RPMI8226 (cell line): ENCODE results near the gene SPATA2L.
"Not testable (repeated sequence)": the region's sequence is repeated elsewhere in the genome, so short reads cannot be mapped to it uniquely, and the experiment has no call there.

Source experiments
- DNase-seq: peaks from one replicate; pipeline ENCODE4 v3.0.0-alpha.2; 2015

SPATA2L gene

DNA sequence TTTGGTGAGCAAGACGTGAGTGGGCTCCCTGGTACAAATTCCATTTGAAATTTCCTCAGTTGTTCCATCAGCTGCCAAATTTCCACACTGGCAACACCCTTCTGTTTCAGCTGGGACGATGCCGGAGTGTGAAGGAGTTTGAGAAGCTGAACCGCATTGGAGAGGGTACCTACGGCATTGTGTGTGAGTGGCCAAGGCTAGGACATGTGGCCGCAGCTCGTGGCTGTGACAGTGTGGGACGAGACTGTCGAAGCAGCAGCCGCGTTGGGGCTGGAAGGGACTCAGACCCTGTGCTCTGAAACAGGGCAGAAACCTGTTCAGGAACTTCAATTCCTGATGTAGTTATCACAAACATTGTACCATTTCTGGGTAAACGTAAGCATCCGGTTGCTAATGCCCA is 12.4 kb downstream of the SPATA2L start:
- no peak for DNase-seq

DNA sequence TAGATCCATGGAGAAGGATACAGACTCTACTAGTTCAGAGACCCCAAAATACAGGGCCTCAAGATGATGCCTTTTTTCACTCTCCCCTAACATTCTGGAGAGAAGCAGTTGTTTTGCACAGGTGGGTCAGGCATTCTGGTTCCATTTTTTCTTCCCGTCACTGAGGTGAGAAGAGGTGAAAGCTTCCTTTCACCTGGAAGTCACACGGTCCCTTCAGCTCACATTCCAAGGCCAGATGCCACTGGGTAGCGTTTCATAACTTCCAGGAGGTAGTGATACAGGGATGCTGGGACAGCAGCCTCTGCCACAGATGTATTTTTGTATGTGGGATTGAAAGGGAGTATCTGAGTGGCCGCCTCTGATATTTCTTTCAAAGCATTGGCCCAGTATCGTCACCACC is 13.1 kb downstream of the SPATA2L start:
- DNase-seq, result no peak

DNA sequence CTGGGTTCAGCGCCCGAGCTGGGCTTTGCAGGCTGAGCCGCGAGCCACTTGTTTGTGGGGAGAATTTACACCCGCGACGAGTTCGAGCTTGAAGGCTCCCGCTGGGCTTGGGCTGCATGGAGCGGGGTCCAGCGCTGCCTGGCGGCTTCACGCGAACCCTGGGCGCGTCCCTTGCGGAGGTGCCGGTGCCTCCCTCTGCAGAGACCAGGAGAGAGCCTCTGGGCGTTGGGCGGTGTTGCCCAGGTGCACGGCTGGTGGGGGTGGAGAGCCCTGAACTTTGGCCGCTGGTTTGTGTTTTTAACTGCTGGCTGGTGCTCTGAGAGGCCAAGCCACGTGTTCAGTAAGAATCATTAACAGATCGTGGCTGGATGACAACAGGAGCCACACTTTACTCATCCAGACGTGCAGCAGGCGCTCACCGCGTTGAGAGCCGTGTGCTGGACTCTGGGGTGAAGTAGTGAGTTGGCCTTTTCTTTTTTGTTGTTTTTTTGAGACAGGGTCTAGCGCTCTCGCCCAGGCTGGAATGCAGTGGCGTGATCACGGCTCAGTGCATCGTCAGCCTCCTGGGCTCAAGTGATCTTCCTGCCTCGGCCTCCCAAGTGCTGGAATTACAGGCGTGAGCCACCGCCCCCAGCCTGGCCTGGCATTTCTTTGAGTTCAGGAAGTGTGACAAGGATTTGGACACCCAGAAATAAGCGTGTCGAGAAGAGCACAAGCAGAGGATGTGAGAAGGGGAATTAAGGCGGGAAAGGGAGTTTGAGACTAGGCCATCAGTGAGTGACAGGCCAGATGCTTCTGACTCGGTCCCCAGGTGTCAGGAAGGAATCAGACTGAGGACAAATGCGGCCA is 14.2 kb downstream of the SPATA2L start:
- DNase-seq, result peak; percentile 82

DNA sequence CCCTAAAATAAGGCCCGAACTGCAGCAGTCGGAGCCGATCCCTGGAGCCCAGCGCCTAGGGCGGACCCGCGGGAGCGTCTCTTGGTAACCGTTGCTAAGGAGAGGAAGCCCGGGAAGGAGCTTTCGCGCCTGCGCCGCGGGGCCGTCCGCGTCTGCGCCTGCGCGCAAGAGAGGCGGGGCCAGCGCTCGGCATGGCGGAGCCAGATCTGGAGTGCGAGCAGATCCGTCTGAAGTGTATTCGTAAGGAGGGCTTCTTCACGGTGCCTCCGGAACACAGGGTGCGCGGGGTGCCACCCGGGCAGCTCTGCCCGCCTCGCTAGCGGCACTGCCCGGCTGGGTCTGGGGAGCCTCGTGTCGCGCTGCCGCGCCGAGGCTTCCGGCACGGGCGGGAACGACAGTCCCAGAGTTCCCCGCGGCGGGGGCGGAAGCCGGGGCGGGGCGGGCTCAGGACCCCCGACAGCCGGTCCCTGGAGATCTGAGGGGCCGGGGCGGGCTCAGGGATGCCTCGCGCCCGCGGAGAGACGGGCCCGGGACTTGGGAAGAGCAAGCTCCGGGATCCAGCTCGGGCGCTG is 14.9 kb downstream of the SPATA2L start, which contains the start of gene CDK10:
TSS of gene CDK10 (plus strand) at position 170 of the 572 bp plus-strand sequence. CDS start at position 192, 22 bp downstream.
- peak; percentile 84 for DNase-seq

DNA sequence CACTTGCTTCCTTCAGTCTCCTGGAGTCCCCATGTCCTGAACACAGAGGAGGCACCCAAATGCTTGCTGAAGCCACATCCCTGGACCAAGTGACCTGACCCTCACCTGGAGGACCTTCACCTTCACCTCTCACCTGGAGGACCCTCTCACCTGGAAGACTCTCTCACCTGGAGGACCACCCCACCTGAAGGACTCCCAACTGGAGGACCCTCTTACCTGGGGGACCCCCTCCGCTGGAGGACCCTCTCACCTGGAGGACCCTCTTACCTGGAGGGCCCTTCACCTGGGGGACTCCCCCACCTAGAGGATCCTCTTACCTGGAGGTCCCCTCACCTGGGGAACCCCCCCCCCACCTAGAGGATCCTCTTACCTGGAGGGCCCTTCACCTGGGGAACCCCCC is 15.6 kb downstream of the SPATA2L start:
- no peak for DNase-seq

DNA sequence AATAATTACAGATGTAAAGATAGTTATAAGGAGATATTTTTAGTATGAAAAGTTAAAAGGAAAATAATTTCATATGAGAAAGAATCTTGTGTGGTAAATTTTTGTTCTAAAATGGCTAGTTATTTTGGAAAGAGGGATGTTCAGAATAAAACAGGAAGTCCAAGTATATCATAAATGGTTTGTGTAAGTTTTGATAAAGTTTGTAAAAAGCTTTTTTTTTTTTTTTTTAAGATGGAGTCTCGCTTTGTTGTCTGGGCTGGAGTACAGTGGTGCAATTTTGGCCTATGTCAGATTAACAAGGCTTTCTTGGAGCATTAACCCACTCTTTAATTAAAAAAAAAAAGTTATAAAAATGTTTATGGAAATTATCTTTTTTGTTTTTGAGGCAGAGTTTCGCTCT is 23.2 kb downstream of the SPATA2L start:
- no peak for DNase-seq

DNA sequence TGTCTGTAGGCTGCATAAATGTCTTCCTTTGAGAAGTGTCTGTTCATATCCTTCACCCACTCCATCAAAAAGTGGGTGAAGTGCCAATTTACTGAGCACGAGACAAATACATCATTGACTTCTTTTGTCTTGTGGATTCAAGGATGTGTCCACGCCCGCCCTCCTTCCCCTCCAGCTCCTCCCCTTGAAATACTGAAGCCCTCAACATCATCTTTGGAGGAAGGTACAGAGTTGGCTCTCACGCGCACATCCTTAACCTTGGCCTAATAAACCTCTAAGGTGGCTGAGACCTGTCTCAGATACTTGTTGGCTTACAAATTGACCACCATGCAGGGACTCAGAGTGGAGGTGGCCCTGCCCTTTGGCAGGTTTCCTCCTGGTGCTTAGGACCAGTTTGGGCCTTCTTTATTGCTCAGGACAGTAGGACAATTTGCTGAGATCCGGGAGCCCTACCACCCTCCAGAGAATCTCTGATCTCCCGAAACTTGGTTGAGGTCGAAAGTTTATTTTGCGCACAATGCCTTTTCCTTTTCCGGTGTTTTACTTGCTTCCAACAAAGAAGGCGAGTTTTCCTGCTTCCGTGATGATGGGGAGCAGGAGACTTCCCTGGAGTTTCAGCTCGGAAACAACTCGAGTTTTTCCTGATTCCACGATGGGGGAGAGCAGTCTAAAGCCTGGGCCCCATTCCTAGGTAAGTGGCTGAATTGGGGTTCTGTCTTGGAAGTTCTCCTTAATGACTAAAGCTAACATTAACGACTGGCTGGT is 29.1 kb downstream of the SPATA2L start:
- DNase-seq, result no peak

DNA sequence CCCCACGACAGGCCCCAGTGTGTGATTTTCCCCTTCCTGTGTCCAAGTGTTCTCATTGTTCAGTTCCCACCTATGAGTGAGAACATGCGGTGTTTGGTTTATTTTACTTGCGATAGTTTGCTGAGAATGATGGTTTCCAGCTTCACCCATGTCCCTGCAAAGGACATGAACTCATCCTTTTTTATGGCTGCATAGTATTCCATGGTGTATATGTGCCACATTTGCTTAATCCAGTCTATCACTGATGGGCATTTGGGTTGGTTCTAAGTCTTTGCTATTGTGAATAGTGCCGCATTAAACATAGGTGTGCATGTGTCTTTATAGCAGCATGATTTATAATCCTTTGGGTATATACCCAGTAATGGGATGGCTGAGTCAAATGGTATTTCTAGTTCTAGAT is 29.9 kb downstream of the SPATA2L start:
- DNase-seq, result not testable (repeated sequence)

DNA sequence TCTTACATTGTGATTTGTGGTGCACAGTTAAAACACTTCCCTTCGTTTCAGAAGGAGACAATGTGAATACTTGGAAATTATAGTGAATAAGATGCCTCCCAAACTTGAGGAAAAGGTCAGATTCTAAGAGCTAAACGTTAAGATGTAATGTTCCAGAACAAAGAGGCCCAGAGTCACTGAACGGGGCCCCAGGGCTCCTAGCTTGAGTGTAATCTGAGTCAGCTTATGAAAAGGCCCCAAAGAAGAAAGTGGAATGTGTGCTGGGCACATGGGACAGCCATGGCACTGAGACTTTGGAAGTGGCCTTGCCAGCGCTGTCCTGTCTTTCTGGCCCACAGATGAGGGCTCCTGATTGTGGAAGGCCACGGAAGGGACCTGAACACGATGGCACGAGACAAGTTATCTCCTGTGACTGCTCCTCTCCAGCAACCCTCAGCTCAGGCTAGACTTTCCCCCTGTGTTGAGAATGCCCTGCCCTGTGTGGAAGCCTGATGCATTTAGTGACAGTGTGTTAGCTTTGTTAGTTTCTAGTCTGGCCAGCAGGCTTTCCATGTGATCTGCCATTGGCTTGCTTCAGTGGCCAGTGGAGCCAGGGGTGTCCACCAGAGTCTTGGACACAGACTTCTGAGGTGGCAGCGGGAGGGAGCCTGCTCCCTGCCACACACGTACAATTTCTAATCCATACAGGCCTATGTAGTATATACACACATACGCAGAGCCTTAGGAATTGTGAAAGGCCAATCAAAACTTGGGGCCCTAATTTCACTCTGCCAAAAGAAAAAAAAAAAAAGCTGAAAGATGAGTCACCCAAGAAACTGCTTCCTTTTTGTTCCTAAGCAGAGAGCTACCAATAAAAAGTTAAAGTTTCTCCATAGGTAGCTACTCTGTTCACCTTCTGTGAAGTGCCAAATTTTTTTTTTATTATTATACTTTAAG is 30.7 kb downstream of the SPATA2L start:
- no peak for DNase-seq

DNA sequence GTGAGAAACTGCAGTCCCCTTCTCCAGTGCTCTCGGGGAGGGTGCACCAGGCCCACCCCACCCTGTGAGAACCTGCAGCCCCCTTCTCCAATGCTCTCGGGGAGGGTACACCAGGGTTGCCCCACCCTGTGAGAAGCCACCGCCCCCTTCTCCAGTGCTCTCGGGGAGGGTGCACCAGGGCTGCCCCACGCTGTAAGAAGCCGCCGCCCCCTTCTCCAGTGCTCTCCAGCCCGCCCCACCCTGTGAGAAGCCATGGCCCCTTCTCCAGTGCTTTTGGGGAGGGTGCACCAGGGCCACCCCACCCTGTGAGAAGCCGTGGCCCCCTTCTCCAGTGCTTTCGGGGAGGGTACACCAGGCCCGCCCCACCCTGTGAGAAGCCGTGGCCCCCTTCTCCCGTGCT is 31.8 kb downstream of the SPATA2L start:
- no peak for DNase-seq

DNA sequence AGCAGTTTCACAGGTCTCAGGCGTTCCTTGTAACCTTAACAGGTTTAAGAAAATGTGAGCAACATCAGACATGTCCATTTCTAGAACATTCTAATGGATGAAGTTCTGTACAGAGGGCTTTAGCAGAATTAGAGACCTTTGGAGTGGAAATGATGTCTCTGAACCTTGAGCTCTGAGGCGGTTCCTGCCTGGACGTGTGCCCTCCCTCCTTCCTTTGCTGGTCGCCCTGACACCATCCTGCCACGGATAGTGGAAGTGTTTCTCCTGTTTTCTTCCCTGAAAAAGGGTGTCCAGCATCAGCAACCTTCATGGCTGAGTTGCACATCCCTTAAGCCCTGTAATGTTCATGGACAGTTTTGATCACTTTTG is 32.7 kb downstream of the SPATA2L start:
- DNase-seq, result no peak

DNA sequence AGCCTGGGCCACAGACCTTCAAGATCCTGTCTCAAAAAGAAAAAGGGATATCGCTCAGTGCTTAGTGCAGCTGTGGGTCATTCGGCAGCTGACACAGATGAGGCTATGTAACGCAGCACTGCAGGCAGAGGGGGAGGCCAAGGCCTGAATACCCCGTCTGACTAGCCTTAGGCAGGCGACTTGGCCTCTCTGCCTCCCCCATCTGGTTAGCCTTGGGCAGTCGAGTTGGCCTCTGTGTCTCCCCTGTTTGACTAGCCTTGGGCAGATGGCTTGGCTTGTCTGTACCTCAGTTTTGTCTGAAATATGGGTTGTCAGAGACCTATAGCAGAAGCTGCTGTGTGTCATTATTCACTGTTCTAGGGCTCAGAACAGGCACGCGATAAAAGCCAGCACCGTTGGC is 33.9 kb downstream of the SPATA2L start:
- no peak for DNase-seq

DNA sequence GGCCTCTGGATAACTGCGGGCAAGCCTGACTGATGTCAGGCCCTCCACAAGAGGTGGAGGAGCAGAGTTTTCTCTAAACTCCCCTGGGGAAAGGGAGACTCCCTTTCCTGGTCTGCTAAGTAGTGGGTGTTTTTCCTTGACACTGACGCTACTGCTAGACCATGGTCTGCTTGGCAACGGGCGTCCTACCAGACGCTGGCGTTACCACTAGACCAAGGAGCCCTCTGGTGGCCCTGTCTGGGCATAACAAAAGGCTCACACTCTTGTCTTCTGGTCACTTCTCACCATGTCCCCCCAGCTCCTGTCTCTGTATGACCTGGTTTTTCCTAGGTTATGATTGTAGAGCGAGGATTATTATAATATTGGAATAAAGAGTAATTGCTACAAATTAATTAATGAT is 34.5 kb downstream of the SPATA2L start:
- peak; percentile 17 for DNase-seq

DNA sequence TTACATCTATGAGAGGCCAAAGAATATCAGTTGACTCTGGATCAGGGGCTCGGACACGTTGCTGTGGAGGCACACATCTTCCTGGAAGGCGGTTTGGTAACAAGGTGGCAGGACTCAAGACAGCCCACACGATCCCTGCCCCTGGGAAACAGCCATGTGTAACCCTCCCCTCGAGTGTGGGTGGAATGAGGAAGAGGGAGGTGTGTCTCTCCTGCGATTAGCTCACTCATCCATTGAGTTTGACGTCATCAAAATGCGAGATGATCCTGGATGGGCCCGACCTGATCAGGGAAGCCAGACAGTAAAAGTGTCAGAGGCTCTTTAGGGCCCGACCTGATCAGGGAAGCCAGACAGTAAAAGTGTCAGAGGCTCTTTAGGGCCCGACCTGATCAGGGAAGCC is 37.3 kb downstream of the SPATA2L start:
- not testable (repeated sequence) for DNase-seq

DNA sequence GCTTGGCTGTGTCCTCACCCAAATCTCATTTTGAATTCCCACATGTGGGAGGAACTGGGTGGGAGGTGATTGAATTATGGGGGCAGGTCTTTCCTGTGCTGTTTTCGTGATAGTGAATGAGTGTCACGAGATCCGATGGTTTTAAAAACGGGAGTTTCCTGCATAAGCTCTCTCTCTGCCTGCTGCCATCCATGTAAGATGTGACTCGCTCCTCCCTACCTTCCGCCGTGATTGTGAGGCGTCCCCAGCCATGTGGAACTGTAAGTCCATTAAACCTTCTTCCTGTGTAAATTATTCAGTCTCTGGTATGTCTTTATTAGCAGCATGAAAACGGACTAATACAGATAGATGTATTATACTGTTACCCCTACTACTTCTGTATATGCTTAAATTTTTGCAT is 40.3 kb downstream of the SPATA2L start:
- no peak for DNase-seq

DNA sequence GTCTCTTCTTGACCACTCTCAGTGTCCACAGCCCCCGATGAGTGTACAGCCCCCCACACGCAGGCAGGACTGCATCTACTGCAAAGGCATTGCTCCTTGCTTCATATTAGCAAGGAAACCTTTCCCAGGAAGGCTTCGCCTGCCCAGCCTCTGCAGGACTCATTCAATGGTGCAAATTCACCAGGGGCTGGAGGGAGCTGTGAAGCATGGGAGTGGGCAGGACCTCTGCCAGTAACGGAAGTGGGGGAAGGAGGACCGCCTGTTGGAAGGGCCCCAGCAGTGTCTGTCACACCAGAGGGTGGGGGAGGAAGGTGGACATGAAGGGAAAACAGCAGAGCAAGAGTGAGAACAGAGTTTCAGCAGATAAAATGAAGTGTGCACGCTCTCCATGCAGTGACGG is 41.4 kb downstream of the SPATA2L start:
- DNase-seq, result no peak

DNA sequence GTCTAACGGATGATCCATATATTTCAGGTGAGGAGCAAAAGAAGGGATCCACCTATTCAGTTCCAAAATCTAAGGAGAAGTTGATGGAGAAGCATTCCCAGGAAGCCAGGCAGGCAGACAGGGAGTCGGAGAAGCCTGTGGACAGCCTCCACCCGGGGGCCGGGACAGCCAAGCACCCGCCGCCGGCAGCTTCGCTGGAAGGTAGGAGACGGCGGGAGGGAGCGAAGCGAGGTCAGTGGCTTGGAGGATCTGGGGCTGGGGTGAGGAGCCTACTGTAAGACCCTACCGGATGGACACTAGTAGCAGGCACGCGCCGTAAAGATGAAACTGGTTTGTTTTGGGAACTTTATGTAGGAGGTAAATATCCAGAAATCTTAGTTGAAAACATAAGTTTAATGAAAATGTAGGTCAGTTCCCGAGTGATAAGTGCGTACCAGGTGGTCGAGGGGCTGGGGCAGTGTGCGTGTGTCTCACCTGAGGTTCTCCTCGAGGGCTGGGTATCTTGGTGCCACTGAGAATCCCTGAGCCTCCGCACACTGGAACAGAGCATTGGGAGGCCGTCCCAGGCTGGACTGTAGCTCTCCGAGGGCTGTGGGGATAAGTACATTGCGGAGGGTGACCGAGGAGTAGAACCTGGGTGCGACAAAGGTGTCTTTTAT is 43.2 kb downstream of the SPATA2L start:
- DNase-seq, result peak; percentile 40

DNA sequence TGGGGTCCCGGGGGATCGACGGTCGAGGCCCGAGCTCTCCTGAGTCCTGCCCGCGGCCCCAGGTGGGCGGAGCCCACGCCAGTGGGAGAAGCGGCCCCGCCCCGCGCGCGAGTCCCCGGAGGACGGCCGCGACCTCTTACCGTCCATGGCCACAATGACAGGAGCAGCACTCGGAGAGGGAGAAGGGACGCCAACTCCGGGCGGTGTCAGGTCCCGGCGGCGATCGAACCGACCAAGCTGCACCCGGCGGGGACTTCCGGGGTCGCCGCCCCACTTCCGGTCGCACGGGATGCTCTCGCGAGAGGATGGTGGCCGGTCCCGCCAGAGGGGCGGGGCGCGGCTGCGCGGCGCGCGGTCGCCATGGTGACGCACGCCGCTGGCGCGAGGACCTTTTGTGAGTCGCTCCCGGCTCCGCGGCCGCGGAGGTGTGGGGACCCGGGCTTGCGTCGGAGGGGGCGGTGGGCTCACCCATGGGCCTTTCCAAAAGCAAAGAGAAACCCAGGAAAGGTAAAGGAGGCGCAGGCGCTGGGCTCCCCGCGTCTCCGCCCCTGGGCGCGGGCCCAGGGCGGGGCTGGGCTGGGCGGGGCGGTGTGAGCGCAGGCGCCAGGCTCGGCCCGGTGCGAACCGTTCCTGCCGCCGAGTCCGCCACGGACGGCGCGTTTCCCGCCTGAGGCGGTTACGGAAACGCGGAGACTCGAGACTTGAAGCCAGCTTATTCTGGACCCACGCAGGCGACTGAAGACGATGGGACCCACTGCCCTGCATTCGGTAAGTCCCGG is 43.9 kb downstream of the SPATA2L start, which contains the start of the genes CHMP1A and SPATA33:
TSS of gene CHMP1A (minus strand) at position 267 of the 779 bp plus-strand sequence. CDS start at position 147, 120 bp downstream.
TSS of gene SPATA33 (plus strand) at position 395 of the 779 bp plus-strand sequence. CDS start at position 471, 76 bp downstream.
- DNase-seq, result peak; percentile 90

DNA sequence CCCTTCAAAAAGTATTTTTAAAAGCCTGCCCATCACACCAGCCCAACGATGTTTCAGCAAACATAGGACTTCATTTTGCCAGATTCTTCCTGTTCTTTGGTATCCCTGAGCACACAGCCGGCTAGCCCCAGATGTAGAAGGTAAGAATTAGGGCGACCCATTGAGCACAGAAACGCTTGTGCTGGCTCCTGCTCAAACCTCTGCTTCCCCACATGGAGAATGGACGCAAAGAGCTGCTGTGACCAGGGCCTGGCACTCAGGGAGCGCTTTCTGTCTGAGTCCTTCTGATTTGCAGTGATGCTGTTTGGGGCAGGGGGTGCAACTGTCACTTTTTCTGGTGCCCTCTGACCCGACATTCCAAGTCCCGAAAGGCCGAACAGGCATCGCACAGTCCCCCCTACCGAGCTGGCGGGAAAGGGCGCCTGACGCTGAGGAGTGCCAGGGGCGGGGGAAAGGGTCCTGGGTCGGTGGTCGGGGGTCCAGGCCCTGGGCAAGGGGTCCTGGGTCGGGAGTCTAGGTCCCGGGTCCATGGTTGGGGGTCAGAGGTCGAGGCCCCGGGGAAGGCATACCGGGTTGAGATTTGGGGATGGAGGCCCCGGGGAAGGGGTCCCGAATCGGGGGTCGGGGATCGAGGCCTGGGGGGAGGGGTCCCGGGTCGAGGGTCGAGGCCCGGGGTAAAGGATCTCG is 44.9 kb downstream of the SPATA2L start:
- no peak for DNase-seq

DNA sequence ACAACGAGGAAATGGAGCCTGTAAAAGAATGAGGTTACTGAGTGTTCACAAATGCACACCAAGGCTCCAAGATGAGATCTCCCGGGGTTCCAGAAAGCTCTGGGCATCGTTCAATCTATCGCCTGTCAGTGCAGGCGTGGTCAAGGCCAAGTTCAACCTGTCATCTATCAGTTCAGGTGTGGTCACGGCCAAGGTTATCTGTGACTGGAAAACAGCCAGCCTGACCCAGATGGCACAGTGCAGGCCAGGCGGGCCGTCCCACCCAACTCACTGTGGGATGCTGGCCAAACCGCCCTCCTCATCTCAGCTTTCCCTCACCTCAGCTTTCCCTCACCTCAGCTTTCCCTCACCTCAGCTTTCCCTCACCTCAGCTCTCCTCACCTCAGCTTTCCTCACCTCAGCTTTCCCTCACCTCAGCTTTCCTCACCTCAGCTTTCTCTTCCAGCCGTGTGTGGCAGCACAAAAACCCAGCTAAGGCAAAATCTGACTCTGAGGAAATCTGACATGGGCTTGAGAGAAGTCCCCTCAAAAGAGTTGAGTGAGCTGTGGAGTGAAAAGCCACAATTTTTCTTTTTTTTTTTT is 46.4 kb downstream of the SPATA2L start:
- no peak for DNase-seq
